SK-N-SH treated with all-trans-retinoic acid at 6 μM for 48 hours (cell line): ENCODE measurements around the gene KLB.

Experiments used
- ATAC-seq: fragments of 200-7000 bp; cut with Tn5 transposase; 3 replicates; pipeline ENCODE4 v1.9.1; 2020; ENCODE audit warnings: mild to moderate bottlenecking, moderate library complexity
- ARNTL ChIP-seq: fragments of 450-650 bp; formaldehyde crosslinking; IDR thresholded peaks from 2 replicates; pipeline ENCODE4 v1.5.0; 2020; ENCODE audit warnings: low read depth, mild to moderate bottlenecking, moderate library complexity, borderline replicate concordance
- BACH2 ChIP-seq: fragments of 250-450 bp; sonication (Bioruptor Pico); IDR thresholded peaks from 2 replicates; pipeline ENCODE4 v1.9.0; 2021; ENCODE audit warnings: mild to moderate bottlenecking, borderline replicate concordance
- CSDC2 ChIP-seq: fragments of 250-450 bp; sonication (Bioruptor Pico); IDR thresholded peaks from 2 replicates; pipeline ENCODE4 v1.5.0; 2020; ENCODE audit warnings: mild to moderate bottlenecking, moderate library complexity
- ESRRG ChIP-seq: fragments of 250-450 bp; sonication (Bioruptor Pico); IDR thresholded peaks from 2 replicates; pipeline ENCODE4 v1.6.1; 2021; ENCODE audit warnings: mild to moderate bottlenecking
- GLIS3 ChIP-seq: fragments of 250-450 bp; sonication (Bioruptor Pico); IDR thresholded peaks from 2 replicates; pipeline ENCODE4 v1.5.0; 2020; ENCODE audit warnings: mild to moderate bottlenecking, moderate library complexity
- ISL1 ChIP-seq: fragments of 250-450 bp; sonication (Bioruptor Pico); IDR thresholded peaks from 2 replicates; pipeline ENCODE4 v2.1.2; 2022; ENCODE audit warnings: mild to moderate bottlenecking, moderate library complexity
- OSR1 ChIP-seq: fragments of 250-450 bp; sonication (Bioruptor Pico); IDR thresholded peaks from 2 replicates; pipeline ENCODE4 v1.8.0; 2022; ENCODE audit warnings: moderate library complexity, mild to moderate bottlenecking, inconsistent platforms
- PPARA ChIP-seq: fragments of 250-450 bp; sonication (Bioruptor Pico); IDR thresholded peaks from 2 replicates; pipeline ENCODE4 v1.5.0; 2020; ENCODE audit warnings: mild to moderate bottlenecking, borderline replicate concordance
- RARB ChIP-seq: fragments of 250-450 bp; sonication (Bioruptor Pico); IDR thresholded peaks from 2 replicates; pipeline ENCODE4 v1.8.0; 2021; ENCODE audit warnings: mild to moderate bottlenecking, moderate library complexity
- SNAI2 ChIP-seq: fragments of 250-450 bp; sonication (Bioruptor Pico); IDR thresholded peaks from 2 replicates; pipeline ENCODE4 v1.5.0; 2020; ENCODE audit warnings: mild to moderate bottlenecking, moderate library complexity
- TCF4 ChIP-seq: fragments of 250-450 bp; sonication (Bioruptor Pico); IDR thresholded peaks from 2 replicates; pipeline ENCODE4 v1.8.0; 2021; ENCODE audit warnings: mild to moderate bottlenecking, moderate library complexity, borderline replicate concordance
- TOX ChIP-seq: fragments of 250-450 bp; sonication (Bioruptor Pico); IDR thresholded peaks from 2 replicates; pipeline ENCODE4 v1.8.0; 2021; ENCODE audit warnings: mild to moderate bottlenecking, moderate library complexity, borderline replicate concordance
- ZC3H10 ChIP-seq: fragments of 250-450 bp; sonication (Bioruptor Pico); IDR thresholded peaks from 2 replicates; pipeline ENCODE4 v1.5.1; 2021; ENCODE audit warnings: mild to moderate bottlenecking, moderate library complexity
- ZFP3 ChIP-seq: fragments of 250-450 bp; sonication (Bioruptor Pico); IDR thresholded peaks from 2 replicates; pipeline ENCODE4 v1.5.0; 2020; ENCODE audit warnings: mild to moderate bottlenecking, moderate library complexity
- ZFP30 ChIP-seq: fragments of 450-650 bp; formaldehyde crosslinking; IDR thresholded peaks from 2 replicates; pipeline ENCODE4 v1.5.0; 2022; ENCODE audit warnings: mild to moderate bottlenecking, moderate library complexity
- ZNF565 ChIP-seq: fragments of 450-650 bp; formaldehyde crosslinking; conservative IDR thresholded peaks from 2 replicates; pipeline ENCODE4 v1.5.0; 2020; ENCODE audit warnings: low read depth, mild to moderate bottlenecking, moderate library complexity
- ZNF70 ChIP-seq: fragments of 450-650 bp; formaldehyde crosslinking; IDR thresholded peaks from 2 replicates; pipeline ENCODE4 v1.5.0; 2020; ENCODE audit warnings: mild to moderate bottlenecking, moderate library complexity
- ZNF8 ChIP-seq: fragments of 450-650 bp; formaldehyde crosslinking; IDR thresholded peaks from 2 replicates; pipeline ENCODE4 v1.5.0; 2020; ENCODE audit warnings: mild to moderate bottlenecking, moderate library complexity
- TF ChIP-seq, protein P1 (sequence below): fragments of 250-450 bp; sonication (Bioruptor Pico); IDR thresholded peaks from 2 replicates; pipeline ENCODE4 v1.8.0; 2020; ENCODE audit warnings: mild to moderate bottlenecking, moderate library complexity, borderline replicate concordance
- TF ChIP-seq, protein P2 (sequence below): fragments of 250-450 bp; sonication (Bioruptor Pico); IDR thresholded peaks from 2 replicates; pipeline ENCODE4 v1.5.1; 2021; ENCODE audit warnings: mild to moderate bottlenecking, moderate library complexity
- TF ChIP-seq, protein P3 (sequence below): fragments of 250-450 bp; sonication (Bioruptor Pico); IDR thresholded peaks from 2 replicates; pipeline ENCODE4 v1.5.0; 2020; ENCODE audit warnings: mild to moderate bottlenecking, moderate library complexity
- TF ChIP-seq, protein P4 (sequence below): fragments of 250-450 bp; sonication (Bioruptor Pico); IDR thresholded peaks from 2 replicates; pipeline ENCODE4 v1.5.1; 2020; ENCODE audit warnings: low read depth, mild to moderate bottlenecking, moderate library complexity
- TF ChIP-seq, protein P5 (sequence below): fragments of 250-450 bp; sonication (Bioruptor Pico); IDR thresholded peaks from 2 replicates; pipeline ENCODE4 v1.8.0; 2021; ENCODE audit warnings: low read depth, mild to moderate bottlenecking, moderate library complexity, borderline replicate concordance

Gene KLB

DNA sequence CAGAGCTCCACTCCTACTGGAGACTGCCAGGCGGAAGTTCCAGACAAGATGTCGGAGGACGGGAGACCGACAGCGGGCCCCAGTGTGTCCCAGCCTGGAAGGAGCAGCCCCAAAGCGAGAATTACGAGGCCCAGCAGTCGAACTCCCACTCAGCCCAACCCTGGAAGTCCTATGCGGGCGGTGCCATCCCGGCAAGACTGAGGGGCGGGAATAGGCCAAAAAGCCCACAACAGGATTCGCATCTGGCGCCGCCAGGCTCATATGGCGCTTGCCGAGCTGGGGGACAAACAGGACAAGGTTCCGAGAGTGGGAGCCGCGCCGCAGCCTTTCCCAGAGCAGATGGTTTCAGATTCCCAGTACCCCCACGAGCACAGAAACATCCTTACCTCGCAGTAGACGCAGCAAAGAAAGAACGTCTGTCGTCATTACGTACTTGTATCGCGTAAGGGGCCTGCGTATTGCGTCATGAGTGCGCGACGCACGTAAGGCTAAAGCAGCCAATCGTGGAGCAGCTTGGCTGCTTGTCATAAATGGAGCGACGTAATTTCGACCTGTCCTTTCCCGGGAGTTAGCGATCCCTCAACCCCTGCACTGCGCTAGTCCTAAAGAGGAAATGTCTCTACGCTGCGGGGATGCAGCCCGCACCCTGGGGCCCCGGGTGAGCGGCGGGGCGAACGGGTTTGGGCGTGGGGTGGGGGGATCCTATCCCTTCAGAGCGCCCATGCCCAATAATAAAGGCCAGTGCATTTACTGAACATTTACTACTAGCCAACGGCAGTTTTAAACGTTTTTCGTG, 52.0 kb downstream of the KLB start, which contains the start of the genes LIAS and RPL9:
TSS of gene LIAS (plus strand) at position 552 of the 796 bp plus-strand sequence. CDS start at position 614, 62 bp downstream.
TSS of gene RPL9 (minus strand) at position 418 of the 796 bp plus-strand sequence. CDS start 483 bp downstream, outside the sequence.
- TF ChIP-seq GLIS3 (0 out of 2 replicates have a peak, but pooled peaks have one; percentile 21), SNAI2 (CRISPR knock-in tag) (no peak), CSDC2 (CRISPR knock-in tag) (no peak), TCF4 (CRISPR knock-in tag) (no peak), ZFP30 (CRISPR knock-in tag) (no peak), ISL1 (no peak), OSR1 (CRISPR knock-in tag) (no peak), ZNF8 (CRISPR knock-in tag) (no peak), ZC3H10 (CRISPR knock-in tag) (no peak), ARNTL (CRISPR knock-in tag) (no peak), RARB (no peak), TOX (CRISPR knock-in tag) (no peak)
- TF ChIP-seq, protein P1, sequence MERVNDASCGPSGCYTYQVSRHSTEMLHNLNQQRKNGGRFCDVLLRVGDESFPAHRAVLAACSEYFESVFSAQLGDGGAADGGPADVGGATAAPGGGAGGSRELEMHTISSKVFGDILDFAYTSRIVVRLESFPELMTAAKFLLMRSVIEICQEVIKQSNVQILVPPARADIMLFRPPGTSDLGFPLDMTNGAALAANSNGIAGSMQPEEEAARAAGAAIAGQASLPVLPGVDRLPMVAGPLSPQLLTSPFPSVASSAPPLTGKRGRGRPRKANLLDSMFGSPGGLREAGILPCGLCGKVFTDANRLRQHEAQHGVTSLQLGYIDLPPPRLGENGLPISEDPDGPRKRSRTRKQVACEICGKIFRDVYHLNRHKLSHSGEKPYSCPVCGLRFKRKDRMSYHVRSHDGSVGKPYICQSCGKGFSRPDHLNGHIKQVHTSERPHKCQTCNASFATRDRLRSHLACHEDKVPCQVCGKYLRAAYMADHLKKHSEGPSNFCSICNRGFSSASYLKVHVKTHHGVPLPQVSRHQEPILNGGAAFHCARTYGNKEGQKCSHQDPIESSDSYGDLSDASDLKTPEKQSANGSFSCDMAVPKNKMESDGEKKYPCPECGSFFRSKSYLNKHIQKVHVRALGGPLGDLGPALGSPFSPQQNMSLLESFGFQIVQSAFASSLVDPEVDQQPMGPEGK (CRISPR knock-in tag), result no peak
- TF ChIP-seq, protein P2, sequence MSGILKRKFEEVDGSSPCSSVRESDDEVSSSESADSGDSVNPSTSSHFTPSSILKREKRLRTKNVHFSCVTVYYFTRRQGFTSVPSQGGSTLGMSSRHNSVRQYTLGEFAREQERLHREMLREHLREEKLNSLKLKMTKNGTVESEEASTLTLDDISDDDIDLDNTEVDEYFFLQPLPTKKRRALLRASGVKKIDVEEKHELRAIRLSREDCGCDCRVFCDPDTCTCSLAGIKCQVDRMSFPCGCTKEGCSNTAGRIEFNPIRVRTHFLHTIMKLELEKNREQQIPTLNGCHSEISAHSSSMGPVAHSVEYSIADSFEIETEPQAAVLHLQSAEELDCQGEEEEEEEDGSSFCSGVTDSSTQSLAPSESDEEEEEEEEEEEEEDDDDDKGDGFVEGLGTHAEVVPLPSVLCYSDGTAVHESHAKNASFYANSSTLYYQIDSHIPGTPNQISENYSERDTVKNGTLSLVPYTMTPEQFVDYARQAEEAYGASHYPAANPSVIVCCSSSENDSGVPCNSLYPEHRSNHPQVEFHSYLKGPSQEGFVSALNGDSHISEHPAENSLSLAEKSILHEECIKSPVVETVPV (CRISPR knock-in tag), result peak; percentile 30; the same call in 1 of the 2 replicates
- TF ChIP-seq, protein P3, sequence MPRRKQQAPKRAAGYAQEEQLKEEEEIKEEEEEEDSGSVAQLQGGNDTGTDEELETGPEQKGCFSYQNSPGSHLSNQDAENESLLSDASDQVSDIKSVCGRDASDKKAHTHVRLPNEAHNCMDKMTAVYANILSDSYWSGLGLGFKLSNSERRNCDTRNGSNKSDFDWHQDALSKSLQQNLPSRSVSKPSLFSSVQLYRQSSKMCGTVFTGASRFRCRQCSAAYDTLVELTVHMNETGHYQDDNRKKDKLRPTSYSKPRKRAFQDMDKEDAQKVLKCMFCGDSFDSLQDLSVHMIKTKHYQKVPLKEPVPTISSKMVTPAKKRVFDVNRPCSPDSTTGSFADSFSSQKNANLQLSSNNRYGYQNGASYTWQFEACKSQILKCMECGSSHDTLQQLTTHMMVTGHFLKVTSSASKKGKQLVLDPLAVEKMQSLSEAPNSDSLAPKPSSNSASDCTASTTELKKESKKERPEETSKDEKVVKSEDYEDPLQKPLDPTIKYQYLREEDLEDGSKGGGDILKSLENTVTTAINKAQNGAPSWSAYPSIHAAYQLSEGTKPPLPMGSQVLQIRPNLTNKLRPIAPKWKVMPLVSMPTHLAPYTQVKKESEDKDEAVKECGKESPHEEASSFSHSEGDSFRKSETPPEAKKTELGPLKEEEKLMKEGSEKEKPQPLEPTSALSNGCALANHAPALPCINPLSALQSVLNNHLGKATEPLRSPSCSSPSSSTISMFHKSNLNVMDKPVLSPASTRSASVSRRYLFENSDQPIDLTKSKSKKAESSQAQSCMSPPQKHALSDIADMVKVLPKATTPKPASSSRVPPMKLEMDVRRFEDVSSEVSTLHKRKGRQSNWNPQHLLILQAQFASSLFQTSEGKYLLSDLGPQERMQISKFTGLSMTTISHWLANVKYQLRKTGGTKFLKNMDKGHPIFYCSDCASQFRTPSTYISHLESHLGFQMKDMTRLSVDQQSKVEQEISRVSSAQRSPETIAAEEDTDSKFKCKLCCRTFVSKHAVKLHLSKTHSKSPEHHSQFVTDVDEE (CRISPR knock-in tag), result no peak
- TF ChIP-seq, protein P4, sequence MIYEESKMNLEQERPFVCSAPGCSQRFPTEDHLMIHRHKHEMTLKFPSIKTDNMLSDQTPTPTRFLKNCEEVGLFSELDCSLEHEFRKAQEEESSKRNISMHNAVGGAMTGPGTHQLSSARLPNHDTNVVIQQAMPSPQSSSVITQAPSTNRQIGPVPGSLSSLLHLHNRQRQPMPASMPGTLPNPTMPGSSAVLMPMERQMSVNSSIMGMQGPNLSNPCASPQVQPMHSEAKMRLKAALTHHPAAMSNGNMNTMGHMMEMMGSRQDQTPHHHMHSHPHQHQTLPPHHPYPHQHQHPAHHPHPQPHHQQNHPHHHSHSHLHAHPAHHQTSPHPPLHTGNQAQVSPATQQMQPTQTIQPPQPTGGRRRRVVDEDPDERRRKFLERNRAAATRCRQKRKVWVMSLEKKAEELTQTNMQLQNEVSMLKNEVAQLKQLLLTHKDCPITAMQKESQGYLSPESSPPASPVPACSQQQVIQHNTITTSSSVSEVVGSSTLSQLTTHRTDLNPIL (CRISPR knock-in tag), result no peak
- TF ChIP-seq, protein P5, sequence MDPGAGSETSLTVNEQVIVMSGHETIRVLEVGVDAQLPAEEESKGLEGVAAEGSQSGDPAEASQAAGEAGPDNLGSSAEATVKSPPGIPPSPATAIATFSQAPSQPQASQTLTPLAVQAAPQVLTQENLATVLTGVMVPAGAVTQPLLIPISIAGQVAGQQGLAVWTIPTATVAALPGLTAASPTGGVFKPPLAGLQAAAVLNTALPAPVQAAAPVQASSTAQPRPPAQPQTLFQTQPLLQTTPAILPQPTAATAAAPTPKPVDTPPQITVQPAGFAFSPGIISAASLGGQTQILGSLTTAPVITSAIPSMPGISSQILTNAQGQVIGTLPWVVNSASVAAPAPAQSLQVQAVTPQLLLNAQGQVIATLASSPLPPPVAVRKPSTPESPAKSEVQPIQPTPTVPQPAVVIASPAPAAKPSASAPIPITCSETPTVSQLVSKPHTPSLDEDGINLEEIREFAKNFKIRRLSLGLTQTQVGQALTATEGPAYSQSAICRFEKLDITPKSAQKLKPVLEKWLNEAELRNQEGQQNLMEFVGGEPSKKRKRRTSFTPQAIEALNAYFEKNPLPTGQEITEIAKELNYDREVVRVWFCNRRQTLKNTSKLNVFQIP, result no peak
- ATAC-seq, result peak; percentile 95

DNA sequence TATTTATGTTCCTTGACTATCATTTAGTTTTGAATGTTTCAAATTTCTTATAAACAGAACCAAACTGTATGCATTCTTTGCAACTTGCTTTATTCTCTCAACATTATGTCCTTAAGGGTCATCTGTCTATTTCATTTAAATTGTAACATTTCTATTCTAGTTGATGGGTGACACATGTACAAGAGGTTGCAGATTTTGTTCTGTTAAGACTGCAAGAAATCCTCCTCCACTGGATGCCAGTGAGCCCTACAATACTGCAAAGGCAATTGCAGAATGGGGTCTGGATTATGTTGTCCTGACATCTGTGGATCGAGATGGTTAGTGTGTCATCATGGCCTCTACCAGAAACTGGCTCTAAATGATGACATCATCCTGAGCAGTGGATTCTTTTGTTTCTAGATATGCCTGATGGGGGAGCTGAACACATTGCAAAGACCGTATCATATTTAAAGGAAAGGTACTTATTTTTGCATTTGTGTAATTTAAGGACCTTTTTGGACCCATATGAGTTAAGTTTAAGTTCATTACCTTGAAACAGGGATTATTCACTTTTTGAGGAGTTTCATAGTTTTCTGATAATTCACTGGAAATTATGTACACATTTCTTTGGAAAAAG, 58.3 kb downstream of the KLB start:
- peak; percentile 95 for ATAC-seq
- TF ChIP-seq TOX (CRISPR knock-in tag) (no peak), ZNF8 (CRISPR knock-in tag) (0 out of 2 replicates have a peak, but pooled peaks have one; percentile 9), ARNTL (CRISPR knock-in tag) (no peak), ZNF565 (CRISPR knock-in tag) (peak; percentile 68; the same call in 1 of the 2 replicates), PPARA (CRISPR knock-in tag) (no peak), TCF4 (CRISPR knock-in tag) (peak; percentile 90), BACH2 (CRISPR knock-in tag) (peak; percentile 64; the same call in 1 of the 2 replicates), CSDC2 (CRISPR knock-in tag) (no peak; the same call in 1 of the 2 replicates), RARB (peak; percentile 11; the same call in 1 of the 2 replicates), OSR1 (CRISPR knock-in tag) (no peak), ZFP3 (CRISPR knock-in tag) (peak; percentile 66), ISL1 (no peak; the same call in 1 of the 2 replicates), ZNF70 (CRISPR knock-in tag) (peak; percentile 72; the same call in 1 of the 2 replicates), ZC3H10 (CRISPR knock-in tag) (no peak), ESRRG (CRISPR knock-in tag) (no peak), GLIS3 (no peak)
- TF ChIP-seq, protein P3 (CRISPR knock-in tag), result peak; percentile 33; the same call in 1 of the 2 replicates
- TF ChIP-seq, protein P2 (CRISPR knock-in tag), result 0 out of 2 replicates have a peak, but pooled peaks have one; percentile 36
